MM.1S (cell line): ENCODE data around the gene PDE4A.

Experiments used
- DNase-seq: peaks from one replicate; pipeline ENCODE4 v3.0.0-alpha.2; 2015
- H2AFZ ChIP-seq: fragments of 300-600 bp; sonication (generic); 2 replicates; pipeline ENCODE4 v1.6.0; 2016; ENCODE audit warnings: antibody characterized with exemption, low read length
- H3F3A ChIP-seq: fragments of 300-600 bp; sonication (generic); 2 replicates; pipeline ENCODE4 v1.6.1; 2016; ENCODE audit warnings: mild to moderate bottlenecking, antibody characterized with exemption, low read length, moderate library complexity, mixed read lengths; ENCODE audit not compliant: insufficient read depth
- H3K27ac ChIP-seq: fragments of 300-600 bp; sonication (generic); 2 replicates; pipeline ENCODE4 v1.5.1; 2016; ENCODE audit warnings: mild to moderate bottlenecking, low read length
- H3K27me3 ChIP-seq: fragments of 300-600 bp; sonication (generic); replicated peaks from 2 replicates; pipeline ENCODE4 v1.6.0; 2016; ENCODE audit warnings: low read length; ENCODE audit not compliant: insufficient read depth
- H3K36me3 ChIP-seq: fragments of 300-600 bp; sonication (generic); replicated peaks from 2 replicates; pipeline ENCODE4 v1.6.1; 2016; ENCODE audit warnings: mild to moderate bottlenecking, low read length, mixed read lengths; ENCODE audit not compliant: insufficient read depth
- H3K4me1 ChIP-seq: fragments of 300-600 bp; sonication (generic); 2 replicates; pipeline ENCODE4 v1.6.1; 2016; ENCODE audit warnings: low read length, mixed read lengths
- H3K4me2 ChIP-seq: fragments of 300-600 bp; sonication (generic); 2 replicates; pipeline ENCODE4 v1.6.0; 2016; ENCODE audit warnings: low read depth, low read length
- H3K4me3 ChIP-seq: fragments of 300-600 bp; sonication (generic); 2 replicates; pipeline ENCODE4 v1.5.1; 2016; ENCODE audit warnings: low read length, mixed read lengths
- H3K79me2 ChIP-seq: fragments of 300-600 bp; sonication (generic); 2 replicates; pipeline ENCODE4 v1.6.1; 2016; ENCODE audit warnings: mixed run types, low read length, mixed read lengths
- H3K9ac ChIP-seq: fragments of 300-600 bp; sonication (generic); 2 replicates; pipeline ENCODE4 v1.6.1; 2016; ENCODE audit warnings: low read length, mixed read lengths
- H3K9me2 ChIP-seq: fragments of 300-600 bp; sonication (generic); replicated peaks from 2 replicates; pipeline ENCODE4 v1.6.1; 2016; ENCODE audit warnings: mild to moderate bottlenecking, low read length, mixed read lengths; ENCODE audit not compliant: insufficient read depth
- H3K9me3 ChIP-seq: fragments of 300-600 bp; sonication (generic); replicated peaks from 2 replicates; pipeline ENCODE4 v1.6.1; 2016; ENCODE audit warnings: mild to moderate bottlenecking, low read length, mixed read lengths; ENCODE audit not compliant: insufficient read depth
- H4K20me1 ChIP-seq: fragments of 300-600 bp; sonication (generic); 2 replicates; pipeline ENCODE4 v1.6.1; 2016; ENCODE audit warnings: mild to moderate bottlenecking, low read length, moderate library complexity, mixed read lengths; ENCODE audit not compliant: insufficient read depth
- EZH2 ChIP-seq: fragments of 300-600 bp; sonication (generic); optimal IDR thresholded peaks from 2 replicates; pipeline ENCODE3; 2017; ENCODE audit warnings: low read depth, mild to moderate bottlenecking, antibody characterized with exemption, low read length, mixed read lengths
- EZH2phosphoT487 ChIP-seq: fragments of 300-600 bp; sonication (generic); IDR thresholded peaks from 2 replicates; pipeline ENCODE4 v1.6.1; 2018; ENCODE audit warnings: antibody characterized with exemption, low read length
- TF ChIP-seq, protein P1 (sequence below): fragments of 300-600 bp; sonication (generic); IDR thresholded peaks from 2 replicates; pipeline ENCODE4 v1.5.1; 2016; ENCODE audit warnings: antibody characterized with exemption, low read length, mixed read lengths

PDE4A gene

GRCh38 chr19:10399878-10400277, 20.5 kb upstream of the PDE4A start:
- peaks cover 11% of the 10 kb centered on the region for H3K4me1 ChIP-seq
- H3K9ac ChIP-seq, result no peak overlapping the region
- H3K27ac ChIP-seq, result no peak overlapping the region
- no peak overlapping the region for H2AFZ ChIP-seq
- peaks cover 70% of the 10 kb centered on the region for H3K79me2 ChIP-seq
- no peaks in the 10 kb centered on the region for H3K36me3 ChIP-seq
- DNase-seq, result no peak
- no peaks in the 10 kb centered on the region for H3K27me3 ChIP-seq
- no peaks in the 10 kb centered on the region for H3K9me2 ChIP-seq
- no peak overlapping the region for H3K4me3 ChIP-seq
- no peaks in the 10 kb centered on the region for H3F3A ChIP-seq
- TF ChIP-seq, protein P1, sequence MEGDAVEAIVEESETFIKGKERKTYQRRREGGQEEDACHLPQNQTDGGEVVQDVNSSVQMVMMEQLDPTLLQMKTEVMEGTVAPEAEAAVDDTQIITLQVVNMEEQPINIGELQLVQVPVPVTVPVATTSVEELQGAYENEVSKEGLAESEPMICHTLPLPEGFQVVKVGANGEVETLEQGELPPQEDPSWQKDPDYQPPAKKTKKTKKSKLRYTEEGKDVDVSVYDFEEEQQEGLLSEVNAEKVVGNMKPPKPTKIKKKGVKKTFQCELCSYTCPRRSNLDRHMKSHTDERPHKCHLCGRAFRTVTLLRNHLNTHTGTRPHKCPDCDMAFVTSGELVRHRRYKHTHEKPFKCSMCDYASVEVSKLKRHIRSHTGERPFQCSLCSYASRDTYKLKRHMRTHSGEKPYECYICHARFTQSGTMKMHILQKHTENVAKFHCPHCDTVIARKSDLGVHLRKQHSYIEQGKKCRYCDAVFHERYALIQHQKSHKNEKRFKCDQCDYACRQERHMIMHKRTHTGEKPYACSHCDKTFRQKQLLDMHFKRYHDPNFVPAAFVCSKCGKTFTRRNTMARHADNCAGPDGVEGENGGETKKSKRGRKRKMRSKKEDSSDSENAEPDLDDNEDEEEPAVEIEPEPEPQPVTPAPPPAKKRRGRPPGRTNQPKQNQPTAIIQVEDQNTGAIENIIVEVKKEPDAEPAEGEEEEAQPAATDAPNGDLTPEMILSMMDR, result no peak
- TF ChIP-seq EZH2phosphoT487 (no peak), EZH2 (no peak)
- H4K20me1 ChIP-seq, result 0 out of 2 replicates have a peak, but pooled peaks cover 3% of the 10 kb centered on the region
- no peaks in the 10 kb centered on the region for H3K9me3 ChIP-seq
- H3K4me2 ChIP-seq, result no peak overlapping the region

- Histone ChIP-seq H3K4me2 (peak overlapping the region; percentile 100), H3K4me1 (peaks cover 14% of the 10 kb centered on the region), H3K9me3 (no peaks in the 10 kb centered on the region), H3F3A (0 out of 2 replicates have a peak, but pooled peaks cover 4% of the 10 kb centered on the region), H3K4me3 (peak overlapping the region; percentile 97), H3K79me2 (peaks cover 57% of the 10 kb centered on the region), H2AFZ (peak overlapping the region; percentile 78), H3K9ac (peak overlapping the region; percentile 95), H3K9me2 (no peaks in the 10 kb centered on the region), H3K27me3 (no peaks in the 10 kb centered on the region), H3K27ac (no peak overlapping the region), H3K36me3 (no peaks in the 10 kb centered on the region), H4K20me1 (0 out of 2 replicates have a peak, but pooled peaks cover 3% of the 10 kb centered on the region)
- TF ChIP-seq EZH2 (no peak), EZH2phosphoT487 (no peak)
- TF ChIP-seq, protein P1, result no peak
- no peak for DNase-seq
Measured at GRCh38 chr19:10402441-10403038, 17.8 kb upstream of the PDE4A start.

DNA sequence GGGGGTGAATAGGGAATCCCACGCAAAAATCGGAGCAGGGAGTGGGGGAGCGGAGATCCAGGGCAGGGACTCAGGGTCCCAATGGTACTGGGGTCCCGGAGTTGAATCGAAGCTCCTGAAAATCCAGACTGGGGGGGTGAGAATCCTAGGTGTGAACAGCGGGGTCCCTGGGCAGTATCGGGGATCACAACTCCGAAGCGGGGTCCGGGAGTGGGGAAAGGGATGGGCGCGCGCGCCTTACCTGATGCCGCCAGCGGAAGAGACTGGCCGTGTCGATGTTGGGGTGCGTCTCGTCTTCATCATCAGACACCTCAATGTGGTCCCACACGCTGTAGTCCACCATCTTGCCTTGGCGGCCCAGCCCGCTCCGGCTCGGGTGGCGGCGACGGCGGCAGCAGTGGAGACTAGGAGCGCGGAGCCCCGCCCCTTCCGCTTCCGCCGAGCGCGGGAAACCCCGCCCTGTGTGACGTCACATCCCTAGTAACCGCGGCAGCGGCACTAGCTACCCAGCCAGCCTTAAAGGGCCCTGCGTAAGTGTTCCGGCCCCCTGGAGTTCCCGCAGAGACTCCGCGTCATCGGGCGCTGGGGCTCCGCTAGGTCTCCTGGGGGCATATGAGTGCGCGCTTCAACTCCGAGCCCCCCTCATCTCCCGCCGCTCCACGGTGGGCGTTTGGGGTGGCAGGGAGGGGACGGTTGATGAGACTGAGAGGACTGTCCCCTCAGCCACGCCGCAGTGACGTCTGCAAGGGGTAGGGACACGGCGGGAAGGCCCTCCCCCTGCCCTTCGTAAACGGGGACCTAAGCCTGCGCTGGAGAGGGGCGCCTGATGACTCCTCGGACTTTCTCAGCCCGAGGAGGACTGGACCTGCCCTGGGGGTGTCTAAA, 17.0 kb upstream of the PDE4A start, which contains the start of gene CDC37:
TSS of gene CDC37 (minus strand) at position 406 of the 885 bp plus-strand sequence. CDS start at position 343, 63 bp downstream.
- peaks cover 14% of the 10 kb centered on the region for H3K4me1 ChIP-seq
- H3K36me3 ChIP-seq, result no peaks in the 10 kb centered on the region
- no peaks in the 10 kb centered on the region for H3K9me2 ChIP-seq
- peak within 1 kb of the TSS; percentile 59; the same call in 1 of the 2 replicates for H3K27ac ChIP-seq
- DNase-seq, result peak; percentile 97
- 0 out of 2 replicates have a peak, but pooled peaks cover 4% of the 10 kb centered on the region for H3F3A ChIP-seq
- peak within 1 kb of the TSS; percentile 100 for H3K4me2 ChIP-seq
- no peaks in the 10 kb centered on the region for H3K27me3 ChIP-seq
- 0 out of 2 replicates have a peak, but pooled peaks cover 3% of the 10 kb centered on the region for H4K20me1 ChIP-seq
- H3K4me3 ChIP-seq, result peak within 1 kb of the TSS; percentile 97
- no peaks in the 10 kb centered on the region for H3K9me3 ChIP-seq
- peak within 1 kb of the TSS; percentile 95 for H3K9ac ChIP-seq
- peaks cover 49% of the 10 kb centered on the region for H3K79me2 ChIP-seq
- peak within 1 kb of the TSS; percentile 86 for H2AFZ ChIP-seq
- TF ChIP-seq EZH2 (no peak), EZH2phosphoT487 (no peak)
- TF ChIP-seq, protein P1, result no peak
